HG03442 (cell line): ENCODE results near the gene RRP7A.
"Not testable (repeated sequence)": the region's sequence is repeated elsewhere in the genome, so short reads cannot be mapped to it uniquely, and the experiment has no call there.

Source experiments
- ATAC-seq: cut with Tn5 transposase; IDR thresholded peaks from one replicate; pipeline ENCODE4 v1.9.1; 2021; ENCODE audit warnings: mild to moderate bottlenecking, moderate library complexity; ENCODE audit not compliant: unreplicated experiment

Gene RRP7A

DNA sequence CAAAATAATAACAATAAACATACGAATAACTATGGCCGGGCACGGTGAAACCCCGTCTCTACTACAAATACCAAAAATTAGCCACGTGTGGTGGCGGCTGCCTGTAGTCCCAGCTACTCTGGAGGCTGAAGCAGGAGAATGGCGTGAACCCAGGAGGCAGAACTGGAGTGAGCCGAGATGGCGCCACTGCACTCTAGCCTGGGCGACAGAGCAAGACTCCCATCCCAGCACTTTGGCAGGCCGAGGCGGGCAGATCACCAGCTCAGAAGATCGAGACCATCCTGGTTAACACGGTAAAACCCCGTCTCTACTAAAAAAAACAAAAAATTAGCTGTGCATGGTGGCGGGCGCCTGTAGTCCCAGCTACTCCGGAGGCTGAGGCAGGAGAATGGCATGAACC is 17.0 kb upstream of the RRP7A start:
- ATAC-seq: not testable (repeated sequence)

DNA sequence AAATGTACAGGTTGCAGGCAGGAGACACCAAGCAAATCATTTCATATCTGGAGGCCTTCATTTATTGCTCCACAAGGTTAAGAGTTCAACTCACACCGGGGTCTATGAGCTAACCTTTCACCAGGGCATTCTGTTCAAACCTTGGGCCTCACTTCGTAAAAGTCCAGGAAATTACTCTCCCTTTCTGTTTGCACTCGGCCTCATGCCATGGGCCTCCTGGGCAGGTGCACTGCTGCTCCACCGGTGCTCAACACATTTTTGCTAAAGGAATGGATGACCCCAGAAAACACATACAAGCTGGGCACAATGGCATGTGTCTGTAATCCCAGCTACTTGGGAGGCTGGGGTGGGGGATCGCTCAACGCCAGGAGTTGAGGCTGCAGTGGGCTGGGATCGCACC is 16.6 kb upstream of the RRP7A start:
- ATAC-seq: no peak

DNA sequence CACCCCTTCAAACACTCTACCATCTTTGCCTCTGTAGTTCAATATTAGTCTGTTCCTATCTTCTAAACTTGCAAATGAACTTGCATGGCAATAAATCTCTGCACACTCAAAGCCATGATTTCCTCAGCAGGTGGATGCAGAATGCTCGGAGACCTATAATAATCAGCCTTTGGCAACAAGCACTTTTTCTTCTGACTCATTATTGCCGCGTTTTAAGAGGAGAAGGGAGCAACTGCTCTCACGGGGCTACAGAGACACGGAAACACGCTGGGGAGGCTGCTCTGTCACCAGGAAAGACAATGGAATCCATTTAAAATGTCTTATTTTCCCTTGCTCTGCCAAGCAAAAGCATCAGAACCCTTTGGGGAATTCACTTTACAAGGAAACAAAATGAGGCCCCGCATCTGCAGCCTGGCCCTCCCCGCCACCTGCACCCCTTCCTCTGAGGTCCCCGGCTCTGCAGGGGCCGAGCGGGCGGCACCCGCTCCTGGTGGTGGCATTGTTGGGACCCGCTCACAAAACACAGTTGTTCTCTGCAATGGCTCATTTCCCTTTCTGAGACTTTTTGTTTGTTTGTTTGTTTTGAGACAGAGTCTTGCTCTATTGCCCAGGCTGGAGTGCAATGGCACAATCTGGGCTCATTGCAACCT is 15.6 kb upstream of the RRP7A start:
- not testable (repeated sequence) for ATAC-seq

DNA sequence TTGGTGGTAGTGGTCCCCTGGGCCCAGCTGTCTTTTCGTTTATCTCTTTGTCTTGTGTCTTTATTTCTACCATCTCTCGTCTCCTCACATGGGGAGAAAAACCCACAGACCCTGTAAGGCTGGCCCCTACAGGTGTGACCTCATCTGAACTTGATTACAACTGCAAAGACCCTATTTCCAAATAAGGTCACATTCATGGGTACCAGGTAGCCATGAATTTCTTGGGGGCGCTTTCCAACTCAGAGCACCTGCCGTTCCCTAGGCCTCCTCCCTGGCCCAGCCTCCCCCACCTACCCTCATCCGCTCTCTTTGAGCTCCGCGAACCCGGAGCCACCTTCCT is 14.0 kb upstream of the RRP7A start:
- ATAC-seq: no peak

DNA sequence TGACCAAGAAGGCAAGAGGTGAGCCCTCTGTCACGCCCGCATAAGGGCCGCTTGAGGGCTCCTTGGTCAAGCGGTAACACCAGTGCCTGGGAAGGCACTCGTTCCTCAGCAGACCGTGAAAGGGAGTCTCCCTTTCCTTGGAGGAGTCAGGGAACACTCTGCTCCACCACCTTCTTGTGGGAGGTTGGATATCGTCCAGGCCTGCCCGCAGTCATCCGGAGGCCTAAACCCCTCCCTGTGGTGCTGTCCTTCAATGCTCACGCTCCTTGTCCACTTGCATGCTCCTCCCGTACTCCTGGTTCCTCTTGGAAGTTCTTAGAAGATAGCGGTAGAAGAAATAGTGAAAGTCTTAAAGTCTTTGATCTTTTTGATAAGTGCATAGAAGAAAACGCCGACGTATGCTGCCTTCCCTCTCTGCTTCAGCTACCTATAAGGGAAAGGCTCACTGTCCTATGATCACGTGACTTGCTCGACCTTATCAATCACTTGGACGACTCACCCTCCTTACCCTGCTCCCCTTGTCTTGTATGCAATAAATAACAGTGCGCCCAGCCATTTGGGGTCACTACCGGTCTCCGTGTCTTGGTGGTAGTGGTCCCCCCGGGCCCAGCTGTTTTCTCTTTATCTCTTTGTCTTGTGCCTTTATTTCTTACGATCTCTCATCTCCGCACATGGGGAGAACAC is 11.9 kb upstream of the RRP7A start:
- not testable (repeated sequence) for ATAC-seq

DNA sequence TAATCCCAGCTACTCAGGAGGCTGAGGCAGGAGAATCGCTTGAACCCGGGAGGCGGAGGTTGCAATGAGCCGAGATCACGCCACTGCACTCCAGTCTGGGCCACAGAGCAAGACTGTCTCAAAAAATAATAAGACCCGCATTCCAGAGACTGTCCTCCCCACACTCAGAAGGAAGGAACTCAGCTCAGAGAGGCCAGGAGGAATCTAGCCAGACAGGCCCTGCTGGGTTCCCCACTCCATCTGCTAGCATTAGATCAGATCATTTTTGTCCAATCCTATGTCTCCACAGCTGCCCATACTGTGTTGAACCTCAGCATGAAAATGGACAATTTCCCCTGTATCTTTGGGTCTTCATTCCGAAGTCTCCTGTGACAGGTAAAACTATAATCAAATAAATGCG is 9.8 kb upstream of the RRP7A start:
- not testable (repeated sequence) for ATAC-seq

DNA sequence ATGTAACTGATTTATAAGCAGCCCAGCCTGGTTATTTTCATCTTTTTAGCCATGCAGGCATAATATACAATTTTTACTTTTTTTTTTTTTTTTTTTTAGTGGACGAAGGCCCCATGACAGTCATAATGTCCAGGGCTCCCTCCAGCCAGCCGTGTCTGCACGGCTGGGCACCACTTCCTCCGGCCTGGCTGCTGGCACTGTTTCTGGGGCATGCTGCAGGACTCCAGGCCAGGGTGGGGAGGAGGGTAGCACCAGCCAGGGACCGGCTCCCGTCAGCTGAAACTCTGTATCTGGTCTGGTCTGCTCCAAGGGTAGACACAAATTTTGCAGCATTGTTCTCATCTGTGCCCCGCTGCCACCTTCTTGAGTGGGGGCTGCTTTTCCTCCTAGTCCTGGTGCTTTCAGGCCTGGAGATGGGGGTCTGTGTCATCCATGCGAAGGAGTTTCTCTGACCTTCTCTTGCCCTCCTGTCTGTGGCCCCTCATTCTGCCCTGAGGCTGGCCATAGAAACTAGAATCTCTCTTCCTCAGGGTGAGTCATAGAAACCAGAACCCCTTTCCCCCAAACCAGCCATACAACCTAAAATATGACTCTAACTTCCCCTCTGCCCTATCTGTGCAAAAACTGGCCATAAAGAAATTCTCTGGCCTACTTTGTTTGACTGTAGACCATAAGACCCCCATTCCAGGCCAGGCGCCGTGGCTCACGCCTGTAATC is 9.2 kb upstream of the RRP7A start:
- ATAC-seq: no peak

DNA sequence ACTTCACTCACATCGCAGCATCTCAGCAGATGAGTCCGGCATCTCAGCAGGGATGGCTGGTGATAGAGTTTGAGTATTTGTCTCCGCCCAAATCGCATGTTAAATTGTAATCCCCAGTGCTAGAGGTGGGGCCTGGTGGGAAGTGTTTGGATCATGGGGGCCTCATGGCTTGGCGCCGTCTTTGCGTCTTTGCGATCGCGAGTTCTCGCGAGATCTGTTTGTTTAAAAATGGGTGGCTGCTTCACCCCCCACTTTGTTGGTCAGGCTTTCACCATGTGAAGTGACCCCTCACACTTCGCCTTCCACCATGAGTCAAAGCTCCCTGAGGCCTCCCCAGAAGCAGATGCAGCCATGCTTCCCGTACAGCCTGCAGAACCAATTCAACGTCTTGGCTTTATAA is 3.0 kb upstream of the RRP7A start:
- ATAC-seq: no peak

DNA sequence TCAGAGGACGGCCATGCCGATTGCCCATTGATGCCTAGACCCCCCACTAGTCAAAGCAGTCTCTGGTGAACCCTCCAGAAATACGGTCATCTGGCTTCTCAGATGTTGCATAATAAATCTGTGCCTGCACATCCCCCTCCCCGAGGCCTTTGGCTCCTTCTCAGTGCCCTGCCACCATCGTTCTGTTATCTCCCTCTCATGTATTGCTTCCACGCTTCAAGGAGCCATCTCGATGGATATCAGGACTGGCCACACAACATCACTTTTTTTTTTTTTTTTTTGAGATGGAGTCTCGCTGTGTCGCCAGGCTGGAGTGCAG is 1.6 kb upstream of the RRP7A start:
- ATAC-seq: no peak

DNA sequence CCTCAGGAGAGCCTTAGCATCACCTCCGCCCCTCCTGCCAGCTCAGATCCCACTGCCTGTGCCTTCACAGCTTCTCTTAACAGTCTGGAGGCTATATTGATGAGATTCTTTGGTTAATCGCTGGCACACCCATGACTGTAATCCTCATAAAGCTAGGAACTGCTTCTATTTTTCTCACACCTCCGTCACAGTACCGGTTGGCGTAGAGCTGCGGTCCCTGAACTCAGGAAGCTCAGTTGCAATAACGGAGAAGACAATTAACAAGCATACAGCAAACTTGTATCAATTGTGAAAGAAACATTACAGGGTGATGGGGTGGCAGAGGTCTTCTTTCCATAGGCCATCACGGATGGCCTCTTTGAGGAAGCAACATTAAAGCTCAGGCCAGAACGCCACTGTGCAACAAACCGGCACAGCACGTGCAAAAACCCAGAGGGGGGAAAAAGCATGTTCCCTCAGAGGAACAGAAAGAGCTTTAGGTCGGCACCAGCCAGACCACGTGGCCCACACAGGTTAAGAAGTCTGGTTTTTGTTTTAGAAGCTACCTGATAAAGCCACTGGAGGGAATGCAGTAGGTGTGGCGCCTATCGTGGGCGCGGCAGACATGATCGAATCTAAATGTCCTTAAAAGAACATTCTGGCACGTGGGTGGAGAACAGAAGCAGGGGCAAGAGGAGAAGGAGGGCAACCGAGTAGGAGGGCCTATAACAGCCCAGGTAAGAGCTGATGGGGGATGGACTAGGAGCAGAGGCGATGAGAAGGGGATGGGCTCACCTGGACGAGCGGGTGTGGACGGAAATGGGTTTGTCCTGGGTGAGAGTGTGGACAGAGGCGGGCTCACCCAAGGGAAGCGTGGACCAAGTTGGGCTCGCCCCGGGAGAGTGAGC is 715 bp downstream of the RRP7A start:
- ATAC-seq: peak; percentile 5

DNA sequence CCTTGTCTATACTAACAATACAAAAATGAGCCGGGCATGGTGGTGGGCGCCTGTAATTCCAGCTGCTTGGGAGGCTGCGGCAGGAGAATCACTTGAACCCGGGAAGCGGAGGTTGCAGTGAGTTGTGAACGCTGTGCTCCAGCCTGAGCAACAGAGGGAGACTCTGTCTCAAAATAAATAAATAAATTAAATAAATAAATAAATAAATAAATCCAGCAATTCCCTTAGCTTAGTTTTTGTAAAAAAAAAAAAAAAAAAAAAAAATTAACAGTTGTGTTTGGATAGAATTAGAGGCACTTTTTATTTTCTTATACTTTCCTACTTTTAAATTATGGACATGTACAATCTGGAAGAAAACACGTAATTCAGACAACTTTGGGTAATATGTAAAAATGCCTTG is 2.5 kb downstream of the RRP7A start:
- not testable (repeated sequence) for ATAC-seq

DNA sequence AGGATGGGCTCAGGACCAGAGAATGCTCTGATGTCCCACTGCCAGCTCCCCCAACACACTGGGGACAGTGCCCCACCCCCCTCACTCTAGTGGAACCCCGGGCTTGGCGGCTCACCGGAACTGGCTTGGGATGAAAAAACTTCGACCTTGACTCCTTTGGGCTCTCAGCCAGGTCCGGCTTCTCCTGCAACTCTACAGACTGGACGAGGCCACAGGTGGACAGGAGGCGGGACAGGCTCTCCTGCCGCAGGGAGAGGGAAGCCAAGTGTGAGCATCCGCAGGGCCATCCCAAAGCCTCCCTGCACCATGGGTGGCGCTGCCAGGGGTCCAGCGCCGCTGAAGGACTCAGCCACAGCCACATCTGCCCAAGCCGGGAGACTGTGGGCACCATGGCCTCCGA is 3.7 kb downstream of the RRP7A start:
- ATAC-seq: no peak

DNA sequence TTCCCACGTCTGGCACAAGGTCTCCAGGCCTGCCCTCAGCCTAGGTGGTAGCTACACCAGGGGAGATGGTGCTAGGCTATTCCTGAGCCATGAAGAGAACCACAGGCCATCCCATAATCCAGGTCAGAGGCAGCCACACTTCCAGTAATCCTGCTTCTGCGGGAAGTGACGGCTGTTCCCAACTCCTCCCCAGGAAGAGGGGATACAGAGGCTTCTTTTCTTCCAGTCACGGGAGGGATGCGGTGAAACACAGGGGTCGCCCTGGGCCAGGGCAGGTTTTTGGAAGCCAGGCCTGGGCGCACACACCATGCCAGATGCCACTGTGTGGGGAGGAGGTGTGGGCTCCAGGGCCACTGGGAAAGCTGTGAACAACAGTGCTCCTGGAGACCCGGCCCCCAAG is 4.3 kb downstream of the RRP7A start:
- not testable (repeated sequence) for ATAC-seq

DNA sequence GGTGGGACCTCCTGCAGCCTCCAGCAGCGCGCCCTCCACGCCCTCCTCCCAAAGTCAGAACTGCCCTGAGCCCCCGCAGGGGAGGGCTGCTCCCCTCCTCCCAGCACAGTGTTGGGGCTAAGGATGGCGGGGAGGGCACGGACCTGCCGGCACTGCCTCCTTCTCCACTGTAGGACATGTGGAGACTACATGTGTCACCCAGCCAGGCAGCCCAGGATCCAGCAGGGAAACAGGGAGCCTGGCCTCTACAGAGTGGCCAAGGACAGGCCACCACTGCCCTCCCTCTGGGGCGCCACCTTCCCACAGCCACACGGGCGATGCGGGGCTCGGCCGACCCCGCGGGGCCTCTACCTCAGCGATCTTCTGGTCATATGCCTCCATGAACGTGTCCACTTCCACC is 5.3 kb downstream of the RRP7A start:
- ATAC-seq: not testable (repeated sequence)

DNA sequence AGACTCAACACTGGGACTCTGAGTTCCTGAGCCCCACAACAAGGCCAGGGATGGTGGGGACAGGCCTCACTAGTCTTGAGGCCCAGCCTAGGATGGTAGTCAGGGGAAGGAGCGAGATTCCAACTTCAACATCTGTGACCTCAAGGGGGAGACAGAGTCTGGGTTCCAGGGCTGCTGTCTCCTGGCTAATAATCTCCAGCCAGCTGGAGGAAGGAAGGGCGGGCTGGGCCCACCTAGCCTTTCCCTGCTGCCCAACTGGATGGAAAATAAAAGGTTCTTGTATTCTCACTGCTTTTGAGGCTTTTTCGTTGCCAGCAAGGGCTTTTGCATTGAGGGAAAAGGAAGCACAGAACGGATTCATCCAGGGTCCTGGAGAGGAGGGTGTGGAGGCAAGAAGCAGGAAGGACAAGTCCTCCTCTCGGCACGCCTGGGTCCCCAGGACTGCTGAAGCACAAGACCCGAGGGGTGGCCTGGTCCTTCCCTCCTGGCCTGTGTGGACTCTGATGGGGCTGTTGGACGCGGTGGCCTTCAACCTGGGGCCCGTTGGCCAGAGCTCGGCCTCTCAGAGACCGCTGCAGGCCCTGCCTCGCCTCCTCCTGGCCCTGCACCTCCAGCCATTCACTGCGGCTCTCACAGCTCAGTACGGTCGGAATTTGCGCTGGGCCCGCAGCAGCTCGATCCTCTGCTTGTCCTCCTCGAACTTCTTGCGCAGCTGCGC is 7.2 kb downstream of the RRP7A start:
- not testable (repeated sequence) for ATAC-seq

DNA sequence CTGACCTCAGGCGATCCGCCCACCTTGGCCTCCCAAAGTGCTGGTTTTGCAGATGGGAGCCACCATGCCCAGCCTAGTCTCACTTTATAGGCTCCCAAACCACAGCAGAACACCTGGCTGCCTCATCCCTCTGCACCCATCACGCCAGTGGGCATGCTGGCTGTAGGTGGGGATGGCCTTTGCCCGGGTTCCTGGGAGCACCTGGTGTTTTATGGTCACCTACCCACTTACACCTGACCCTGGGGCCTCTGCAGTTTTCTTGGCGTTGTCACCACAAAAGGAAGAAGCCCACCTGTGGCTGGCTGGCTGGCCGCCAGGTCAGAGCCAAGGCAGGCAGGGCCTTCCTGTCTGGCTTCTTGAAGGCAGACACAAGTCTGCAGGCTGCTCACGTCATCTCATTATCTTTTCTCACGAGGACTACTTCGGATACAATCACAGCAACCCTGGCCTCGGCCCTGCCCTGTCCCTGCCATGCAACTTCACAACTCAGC is 8.2 kb downstream of the RRP7A start:
- no peak for ATAC-seq

DNA sequence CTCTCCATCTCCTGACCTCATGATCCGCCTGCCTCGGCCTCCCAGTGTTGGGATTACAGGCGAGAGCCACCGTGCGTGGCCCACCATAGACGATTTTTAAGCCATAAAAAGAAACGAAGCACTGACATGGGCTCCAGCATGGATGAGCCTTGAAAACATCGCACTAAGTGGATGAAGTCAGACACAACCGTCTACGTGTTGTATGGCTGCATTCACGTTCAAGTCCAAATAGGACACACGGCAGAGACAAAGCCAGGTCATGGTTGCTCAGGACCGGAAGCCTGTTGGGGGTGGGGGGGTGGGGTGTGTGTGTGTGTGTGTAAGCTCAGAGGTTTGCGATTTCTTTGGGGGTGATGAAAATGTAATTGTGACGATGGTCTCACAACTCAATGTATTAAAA is 10.0 kb downstream of the RRP7A start:
- ATAC-seq: no peak

DNA sequence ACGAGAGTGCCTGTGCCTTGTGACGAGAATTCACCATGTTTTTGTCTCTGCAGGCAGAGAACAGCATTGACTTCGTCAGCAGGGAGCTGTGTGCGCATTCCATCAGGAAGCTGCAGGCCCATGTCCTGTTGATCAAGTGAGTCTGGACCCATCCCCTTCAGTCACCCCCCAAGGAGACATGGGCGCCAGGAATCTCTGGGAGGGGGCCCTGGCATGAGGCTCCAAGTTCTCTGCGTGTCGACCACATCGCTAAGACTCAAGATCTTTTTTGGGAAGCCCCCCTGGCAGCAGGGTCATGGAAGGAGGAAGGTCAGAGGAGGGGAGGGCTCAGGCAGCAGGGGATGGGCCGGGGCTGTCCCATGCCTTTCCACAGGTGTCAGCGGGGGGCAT is 10.6 kb downstream of the RRP7A start:
- not testable (repeated sequence) for ATAC-seq

DNA sequence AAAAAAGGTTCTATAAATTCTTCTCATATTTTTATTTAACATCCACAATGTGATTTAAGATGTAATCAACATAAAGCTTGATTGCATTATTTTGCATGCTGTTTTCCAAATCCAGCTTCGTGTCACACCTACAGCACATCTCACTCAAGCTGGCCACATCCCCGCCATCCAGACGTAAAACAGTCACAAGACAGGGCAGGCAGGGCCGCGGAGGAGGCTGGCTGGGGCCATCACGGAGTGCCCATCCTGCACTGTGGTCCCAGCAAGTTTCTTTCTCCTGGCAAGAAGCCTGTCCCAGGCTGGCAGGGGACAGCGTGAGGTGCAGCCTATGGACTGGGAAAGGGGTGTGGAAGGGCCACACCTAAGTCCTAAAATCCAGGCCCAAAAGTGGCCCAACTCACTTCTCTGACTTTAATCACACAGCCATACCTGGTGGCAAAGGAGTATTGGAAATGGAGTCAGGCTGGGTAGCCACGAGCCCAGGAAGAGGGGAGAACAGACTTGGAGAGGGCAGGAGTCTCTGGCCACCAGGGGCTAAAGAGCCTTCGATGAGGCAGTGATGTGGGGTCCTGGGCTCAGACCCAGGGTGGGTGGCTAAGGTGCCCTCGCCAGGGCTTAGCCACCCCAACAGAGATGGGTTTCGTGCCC is 11.1 kb downstream of the RRP7A start:
- not testable (repeated sequence) for ATAC-seq

DNA sequence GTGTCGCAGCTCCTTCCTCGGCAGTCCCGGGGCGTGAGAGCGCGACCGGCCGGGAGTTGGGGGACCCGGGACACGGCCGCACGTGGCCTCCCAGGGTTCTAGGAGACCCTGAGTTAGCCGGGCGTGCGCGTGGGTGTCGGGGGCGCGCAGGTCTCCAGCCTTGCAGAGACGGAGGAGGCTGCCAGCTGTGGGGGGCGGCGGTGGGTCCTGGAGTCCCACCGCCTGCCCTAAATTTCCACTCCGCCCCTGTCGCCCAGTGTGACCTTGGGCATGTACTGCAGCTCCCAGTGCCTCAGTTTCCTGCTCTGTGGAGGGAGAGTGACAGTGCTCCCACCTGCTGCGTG is 18.8 kb downstream of the RRP7A start:
- ATAC-seq: no peak
